H1 (cell line): ENCODE results near the gene SNAP29. TPM values are rescaled to one million over a fixed set of nuclear protein-coding genes. Genes with fewer than 3 reads are reported as not detected.
"Not testable (repeated sequence)": the region's sequence is repeated elsewhere in the genome, so short reads cannot be mapped to it uniquely, and the experiment has no call there.

Experiments used
- CTCF ChIA-PET: fragments of 300-600 bp; sonication (Branson Sonifier 250); formaldehyde crosslinking; loops from one replicate; lab custom pipeline; 2021; ENCODE audit not compliant: partially characterized antibody; lab: Charles Lee
- POLR2A ChIA-PET: fragments of 300-600 bp; sonication (Branson Sonifier 250); formaldehyde crosslinking; loops from one replicate; lab custom pipeline; 2021; ENCODE audit warnings: inconsistent platforms; ENCODE audit not compliant: partially characterized antibody; lab: Charles Lee
- DNase-seq, 2 experiments: peaks; one replicate each; pipeline versions ENCODE4 v3.0.0 to v3.0.0-alpha.2; 2010 to 2022; ENCODE audit warnings: low spot score in 2 of 2, low read depth in 1 of 2, mixed read lengths in 1 of 2
- FAIRE-seq: peaks from 2 replicates; lab custom pipeline; 2011; peaks lifted over from hg19 to GRCh38; lab: Jason Lieb, UNC
- H2AFZ ChIP-seq: 2 replicates; pipeline ENCODE4 v1.8.1; 2012; ENCODE audit warnings: low read length, inconsistent platforms
- H2AK5ac ChIP-seq: 2 replicates; pipeline ENCODE4 v1.6.1; 2013; ENCODE audit warnings: low read depth, low read length
- H2BK120ac ChIP-seq: replicated peaks from 2 replicates; pipeline ENCODE3; 2013; ENCODE audit warnings: low read depth, low read length, inconsistent platforms
- H2BK12ac ChIP-seq: 2 replicates; pipeline ENCODE4 v1.6.1; 2013; ENCODE audit warnings: low read depth, low read length
- H2BK15ac ChIP-seq: 2 replicates; pipeline ENCODE4 v1.6.1; 2013; ENCODE audit warnings: low read length
- H2BK20ac ChIP-seq: 2 replicates; pipeline ENCODE4 v1.6.1; 2013; ENCODE audit warnings: low read length
- H2BK5ac ChIP-seq: 2 replicates; pipeline ENCODE4 v1.6.1; 2013; ENCODE audit warnings: low read depth, low read length
- H3K14ac ChIP-seq: 2 replicates; pipeline ENCODE4 v1.6.1; 2013; ENCODE audit warnings: inconsistent platforms; ENCODE audit not compliant: insufficient read length
- H3K18ac ChIP-seq: 2 replicates; pipeline ENCODE4 v1.6.1; 2013; ENCODE audit warnings: low read length; ENCODE audit errors: extremely low read depth
- H3K23ac ChIP-seq: 2 replicates; pipeline ENCODE4 v1.6.1; 2013; ENCODE audit warnings: inconsistent platforms; ENCODE audit not compliant: insufficient read length
- H3K23me2 ChIP-seq: 2 replicates; pipeline ENCODE4 v1.6.1; 2013; ENCODE audit warnings: low read depth, low read length
- H3K27ac ChIP-seq: 2 replicates; pipeline ENCODE4 v1.6.1; 2011; ENCODE audit warnings: low read depth, low read length, inconsistent platforms
- H3K27me3 ChIP-seq, 4 experiments: replicated peaks in 1 of 4; 1 replicate in 1 of 4; 2 replicates in 3 of 4; pipeline versions ENCODE4 v1.6.1 to v1.8.1; 2011 to 2013; ENCODE audit warnings: low read length in 3 of 4, mild to moderate bottlenecking in 3 of 4, inconsistent platforms in 2 of 4, mixed read lengths in 2 of 4, moderate library complexity in 1 of 4; ENCODE audit not compliant: control insufficient read depth in 3 of 4, insufficient read depth in 3 of 4; ENCODE audit errors: extremely low read depth in 1 of 4
- H3K36me3 ChIP-seq, 4 experiments: 2 replicates each; pipeline versions ENCODE4 v1.6.1 to v1.8.1; 2011 to 2013; ENCODE audit warnings: mild to moderate bottlenecking in 4 of 4, low read length in 3 of 4, moderate library complexity in 2 of 4, control low read depth in 1 of 4, inconsistent platforms in 1 of 4; ENCODE audit not compliant: insufficient read depth in 4 of 4, control insufficient read depth in 2 of 4
- H3K4ac ChIP-seq: replicated peaks from 2 replicates; pipeline ENCODE3; 2013; ENCODE audit warnings: low read length, low read depth, mixed read lengths, inconsistent platforms; ENCODE audit not compliant: insufficient read length
- H3K4me1 ChIP-seq, 4 experiments: replicated peaks in 1 of 4; 1 replicate in 1 of 4; 2 replicates in 3 of 4; pipeline versions ENCODE4 v1.6.1 to v1.8.1; 2011 to 2013; ENCODE audit warnings: low read length in 3 of 4, inconsistent platforms in 2 of 4, mixed read lengths in 1 of 4; ENCODE audit not compliant: insufficient read depth in 4 of 4, control insufficient read depth in 3 of 4
- H3K4me2 ChIP-seq, 2 experiments: 2 replicates each; pipeline versions ENCODE4 v1.6.1 to v1.8.1; 2011 to 2013; ENCODE audit warnings: low read depth in 2 of 2, low read length in 2 of 2, control low read depth in 1 of 2, inconsistent platforms in 1 of 2, mild to moderate bottlenecking in 1 of 2; ENCODE audit not compliant: insufficient read depth in 1 of 2
- H3K4me3 ChIP-seq, 4 experiments: fragments of 200-600, 300-600 bp in 1 of 4; sonication (generic), shearing (Covaris generic), sonication (Bioruptor Twin) in 1 of 4; 2 replicates each; pipeline versions ENCODE4 v1.5.1 to v1.8.1; 2011 to 2016; ENCODE audit warnings: low read length in 4 of 4, low read depth in 3 of 4, control low read depth in 2 of 4, inconsistent platforms in 2 of 4, mild to moderate bottlenecking in 2 of 4, mixed read lengths in 1 of 4, moderate library complexity in 1 of 4; ENCODE audit not compliant: insufficient read depth in 2 of 4; ENCODE audit errors: extremely low read depth in 1 of 4
- H3K56ac ChIP-seq: replicated peaks from 2 replicates; pipeline ENCODE3; 2013; ENCODE audit warnings: low read depth, mild to moderate bottlenecking, mixed read lengths, low read length, inconsistent platforms; ENCODE audit not compliant: insufficient read length
- H3K79me1 ChIP-seq: 2 replicates; pipeline ENCODE4 v1.6.1; 2013; ENCODE audit warnings: low read depth, low read length, control low read depth
- H3K79me2 ChIP-seq, 2 experiments: 2 replicates each; pipeline versions ENCODE4 v1.6.1 to v1.8.1; 2012 to 2013; ENCODE audit warnings: low read length in 2 of 2, mild to moderate bottlenecking in 2 of 2, inconsistent platforms in 1 of 2; ENCODE audit not compliant: insufficient read depth in 2 of 2, control insufficient read depth in 1 of 2
- H3K9ac ChIP-seq, 4 experiments: replicated peaks in 1 of 4; 1 replicate in 1 of 4; 2 replicates in 3 of 4; pipeline versions ENCODE4 v1.6.1 to v1.8.1; 2011 to 2013; ENCODE audit warnings: low read depth in 3 of 4, low read length in 3 of 4, control low read depth in 2 of 4, mild to moderate bottlenecking in 2 of 4, moderate library complexity in 2 of 4, inconsistent platforms in 1 of 4; ENCODE audit errors: extremely low read depth in 1 of 4
- H3K9me3 ChIP-seq, 2 experiments: 2 replicates each; pipeline versions ENCODE4 v1.6.1 to v1.8.1; 2012 to 2013; ENCODE audit warnings: mild to moderate bottlenecking in 2 of 2, moderate library complexity in 2 of 2, control low read depth in 1 of 2, inconsistent platforms in 1 of 2, low read depth in 1 of 2, low read length in 1 of 2, mixed read lengths in 1 of 2; ENCODE audit not compliant: insufficient read depth in 2 of 2
- H4K20me1 ChIP-seq, 2 experiments: replicated peaks in 1 of 2; 2 replicates each; pipeline versions ENCODE3 to v1.8.1; 2011 to 2013; ENCODE audit warnings: inconsistent platforms in 2 of 2, low read length in 2 of 2, mild to moderate bottlenecking in 1 of 2; ENCODE audit not compliant: insufficient read depth in 2 of 2, control insufficient read depth in 1 of 2
- H4K5ac ChIP-seq: 2 replicates; pipeline ENCODE4 v1.6.1; 2013; ENCODE audit warnings: low read length, low read depth, mixed read lengths, inconsistent platforms; ENCODE audit not compliant: insufficient read length
- H4K8ac ChIP-seq: 2 replicates; pipeline ENCODE4 v1.8.0; 2013; ENCODE audit warnings: mild to moderate bottlenecking, moderate library complexity, low read length, inconsistent platforms; ENCODE audit not compliant: insufficient read depth; ENCODE audit errors: extremely low read depth
- H4K91ac ChIP-seq: replicated peaks from 2 replicates; pipeline ENCODE3; 2013; ENCODE audit warnings: low read length, mixed read lengths, inconsistent platforms; ENCODE audit not compliant: insufficient read length
- WGBS, 2 experiments: shearing (Covaris generic) in 1 of 2; methylation state at CpG; one replicate each; pipeline versions ENCODE4 v1.1.6 to v1.1.7; 2013 to 2015; ENCODE audit warnings: low lambda C conversion rate in 2 of 2, mixed read lengths in 2 of 2, inconsistent platforms in 1 of 2, low coverage in 1 of 2, missing lambda C conversion rate in 1 of 2; ENCODE audit not compliant: insufficient replicate concordance in 2 of 2, insufficient coverage in 1 of 2, insufficient read length in 1 of 2; ENCODE audit errors: extremely low coverage in 1 of 2, missing lambda C conversion rate in 1 of 2; 5-methylcytosine and 5-hydroxymethylcytosine counted together
- polyA plus RNA-seq, 7 experiments: library from polyadenylated mRNA; depleted of rRNA in 3 of 7; stranded (reverse) in 5 of 7; unstranded in 2 of 7; fragments of >200 nt in 5 of 7; fragments of 200-250 nt in 2 of 7; gene quantifications; 1 replicate in 5 of 7; 2 replicates in 1 of 7; 4 replicates in 1 of 7; pipeline versions ENCODE4 v1.2.1 to v1.2.3, GENCODE V29; 2011 to 2013; ENCODE audit warnings: missing spikeins in 2 of 7, mixed read lengths in 2 of 7
- total RNA-seq: library from RNA; stranded (reverse); fragmentation: NEBNext Ultra II Directional; extraction: Animal tissue kit (Norgen Biotek cat#: 25700); gene quantifications from 2 replicates; pipeline ENCODE4 v1.2.1, GENCODE V29; 2021

Gene SNAP29
- total and polyA plus RNA-seq, 2 of the 8 experiments (the other 6 are each of a cell fraction or from before 2014, with no cell fraction given) = 11.8 to 15.0 TPM

GRCh38 chr22:20930435-20930834 is 71.6 kb downstream of the SNAP29 start:
- H2BK12ac ChIP-seq, H3K9ac ChIP-seq, H3K27me3 ChIP-seq, H3K14ac ChIP-seq, H2AK5ac ChIP-seq, H3K4me2 ChIP-seq, H4K91ac ChIP-seq, H3K56ac ChIP-seq, POLR2A ChIA-PET, H3K23ac ChIP-seq, H3K4ac ChIP-seq, H2BK120ac ChIP-seq, H3K4me1 ChIP-seq, DNase-seq, H2BK15ac ChIP-seq, H3K18ac ChIP-seq, H3K4me3 ChIP-seq, H4K5ac ChIP-seq, H4K8ac ChIP-seq, H2AFZ ChIP-seq, H3K23me2 ChIP-seq, H3K9me3 ChIP-seq, FAIRE-seq, H2BK20ac ChIP-seq, H2BK5ac ChIP-seq, H3K27ac ChIP-seq: not testable (repeated sequence)
- H4K20me1 ChIP-seq = peaks cover 28% of the 10 kb centered on the region in 2 experiments
- peaks cover 10% of the 10 kb centered on the region for H3K79me1 ChIP-seq
- peaks cover 0 to 19% (median 10%) of the 10 kb centered on the region in 4 experiments; a peak in 5 of 8 replicates for H3K36me3 ChIP-seq
- CTCF ChIA-PET = interaction anchor here (0.6 to 1.3 kb wide), 2 partner anchors 27 to 45 kb away, joined by 4 to 5 read pairs; no protein-coding TSS in a partner anchor
- peaks cover 61 to 98% of the 10 kb centered on the region in 2 experiments for H3K79me2 ChIP-seq
- 95% methylated on average over 11 of the region's 12 CpGs; no CpG with 5 or more reads in 1 of the 2 experiments for WGBS, 2 experiments
